ENCODE data around the gene PSMC3IP. TPM values are rescaled to one million over a fixed set of nuclear protein-coding genes. Genes with fewer than 3 reads are reported as not detected.

PSMC3IP gene
- total RNA-seq, 1 experiment from 2014 or later: 25.2 TPM

- intact Hi-C loops (cut with micrococcal nuclease; ENCODE audit: unreplicated experiment): no loop called here
- no TSS peak for BruUV-seq (replicated peaks)
- CTCF ChIA-PET: no interaction called here
- Mint-ChIP-seq H3K4me1 (ENCODE audit: low read depth, unreplicated experiment) (peaks cover 3% of the 10 kb centered on the region), H3K27ac (ENCODE audit: unreplicated experiment) (no peak overlapping the region), H3K4me3 (ENCODE audit: unreplicated experiment) (no peak overlapping the region), H3K9me3 (ENCODE audit: unreplicated experiment) (no peaks in the 10 kb centered on the region), H3K36me3 (ENCODE audit: insufficient read depth, unreplicated experiment) (peaks cover 76% of the 10 kb centered on the region), H3K27me3 (ENCODE audit: insufficient read depth, unreplicated experiment) (no peaks in the 10 kb centered on the region)
- TF ChIP-seq CTCF (IDR thresholded peaks at IDR 0.05; ENCODE audit: insufficient read depth in 1 of 2, low read depth in 1 of 2, low read length in 1 of 2, severe bottlenecking in 1 of 2, unreplicated experiment in 1 of 2): no peak
- Histone ChIP-seq H3K9me3 (no peaks in the 10 kb centered on the region), H3K27me3 (replicated peaks; ENCODE audit: control insufficient read depth, insufficient read depth, low read length) (no peaks in the 10 kb centered on the region), H3K36me3 (ENCODE audit: control insufficient read depth, insufficient read depth, low read length) (peaks cover 2% of the 10 kb centered on the region), H3K4me3 (ENCODE audit: low read depth, low read length) (no peak overlapping the region), H3K4me1 (peaks cover 4% of the 10 kb centered on the region)
- POLR2A ChIA-PET: no interaction called here
- DNase-seq: no peak
Measured at GRCh38 chr17:42581744-42582270, 4.3 kb upstream of the PSMC3IP start.

DNA sequence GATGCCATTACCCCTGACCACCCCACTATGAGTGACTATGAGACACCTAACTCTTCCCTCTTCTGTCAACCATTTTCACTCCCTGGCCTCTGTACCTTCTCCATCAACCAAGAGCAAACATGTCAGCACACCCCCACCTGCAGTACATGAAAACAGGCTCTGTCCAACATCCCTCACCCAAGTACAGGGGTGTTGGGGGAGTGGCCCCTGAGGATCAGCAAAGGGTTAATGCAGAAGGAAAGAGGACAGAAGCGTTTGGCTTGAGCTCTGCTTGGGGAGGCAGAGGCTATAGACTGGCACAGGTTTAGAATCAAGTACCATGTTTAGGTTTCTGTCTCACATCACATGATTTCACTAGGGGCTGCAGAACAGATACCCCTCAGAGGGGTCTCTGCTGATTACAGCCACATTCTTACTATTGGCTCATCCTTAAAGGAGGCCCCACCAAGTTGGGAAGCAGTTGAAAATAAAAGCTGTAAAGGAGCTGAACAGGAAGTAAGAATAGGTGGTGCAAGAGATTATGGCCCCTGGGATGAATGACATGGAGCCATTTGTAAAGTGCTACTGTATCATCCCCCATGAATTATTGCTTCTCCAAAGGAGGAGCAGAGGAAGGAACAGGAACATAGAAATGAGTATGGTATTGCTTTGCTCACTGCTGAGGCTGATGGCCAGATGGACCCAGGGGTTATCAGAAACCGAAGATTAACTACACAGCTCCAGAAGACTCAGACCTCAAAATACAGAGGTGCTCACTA lies 2.4 kb upstream of the PSMC3IP start:
- ChIA-PET CTCF (no interaction called here), POLR2A (interaction anchor here (1.3 kb wide), 1 partner anchor 30 kb away, joined by 6 read pairs; the partner anchor contains the start of gene TUBG1)
- H3K27me3 Mint-ChIP-seq (ENCODE audit: insufficient read depth, unreplicated experiment): no peaks in the 10 kb centered on the region
- peak overlapping the region; percentile 15 for H3K4me3 Mint-ChIP-seq (ENCODE audit: unreplicated experiment)
- no peaks in the 10 kb centered on the region for H3K9me3 ChIP-seq
- no peaks in the 10 kb centered on the region for H3K9me3 Mint-ChIP-seq (ENCODE audit: unreplicated experiment)
- peaks cover 16% of the 10 kb centered on the region for H3K4me1 Mint-ChIP-seq (ENCODE audit: low read depth, unreplicated experiment)
- no peak for DNase-seq
- no TSS peak for BruUV-seq (replicated peaks)
- no peak overlapping the region for H3K4me3 ChIP-seq (ENCODE audit: low read depth, low read length)
- H3K36me3 ChIP-seq (ENCODE audit: control insufficient read depth, insufficient read depth, low read length): no peaks in the 10 kb centered on the region; the same call in none of the 2 replicates
- peaks cover 4% of the 10 kb centered on the region for H3K4me1 ChIP-seq
- no peak for TF ChIP-seq CTCF (IDR thresholded peaks at IDR 0.05; ENCODE audit: insufficient read depth in 1 of 2, low read depth in 1 of 2, low read length in 1 of 2, severe bottlenecking in 1 of 2, unreplicated experiment in 1 of 2)
- H3K27me3 ChIP-seq (replicated peaks; ENCODE audit: control insufficient read depth, insufficient read depth, low read length): no peaks in the 10 kb centered on the region
- peaks cover 76% of the 10 kb centered on the region for H3K36me3 Mint-ChIP-seq (ENCODE audit: insufficient read depth, unreplicated experiment)
- intact Hi-C loops (cut with micrococcal nuclease; ENCODE audit: unreplicated experiment): loop anchor here (2.0 to 10.0 kb wide), 4 partner anchors 29 to 245 kb away; partner anchors contain the start of genes BECN1, RAMP2, RETREG3 and TUBG1
- H3K27ac Mint-ChIP-seq (ENCODE audit: unreplicated experiment): no peak overlapping the region

DNA sequence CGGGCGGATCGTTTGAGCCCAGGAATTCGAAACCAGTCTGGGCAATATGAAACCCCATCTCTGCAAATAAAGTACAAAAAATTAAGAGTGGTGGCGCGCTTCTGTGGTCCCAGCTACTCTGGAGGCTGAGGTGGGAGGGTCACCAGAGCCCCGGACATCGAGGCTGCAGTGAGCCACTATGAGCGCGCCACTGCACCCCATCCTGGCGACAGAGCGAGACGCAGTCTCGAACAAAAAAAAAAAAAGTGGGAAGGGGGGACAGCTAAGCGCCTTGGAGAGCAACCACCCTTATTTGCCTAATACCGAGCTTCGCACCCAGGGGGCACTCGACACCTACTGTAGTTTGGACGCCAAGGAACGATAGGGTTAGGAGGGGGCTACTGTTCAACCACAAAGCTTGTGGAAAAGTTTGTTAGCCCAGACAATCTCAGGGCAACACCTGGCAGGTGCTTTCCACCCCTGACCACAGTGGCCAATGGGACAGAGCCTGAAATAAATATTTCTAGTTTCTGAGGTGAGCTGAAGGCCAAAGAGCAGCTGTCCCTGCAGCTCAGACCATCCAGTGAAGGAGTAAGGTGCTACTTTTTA lies 847 bp upstream of the PSMC3IP start:
- Mint-ChIP-seq H3K4me3 (ENCODE audit: unreplicated experiment) (peak overlapping the region; percentile 80), H3K4me1 (ENCODE audit: low read depth, unreplicated experiment) (peaks cover 20% of the 10 kb centered on the region), H3K27me3 (ENCODE audit: insufficient read depth, unreplicated experiment) (no peaks in the 10 kb centered on the region), H3K27ac (ENCODE audit: unreplicated experiment) (peak overlapping the region; percentile 84), H3K9me3 (ENCODE audit: unreplicated experiment) (no peaks in the 10 kb centered on the region), H3K36me3 (ENCODE audit: insufficient read depth, unreplicated experiment) (peaks cover 72% of the 10 kb centered on the region)
- BruUV-seq (replicated peaks): no TSS peak
- Histone ChIP-seq H3K4me1 (peaks cover 4% of the 10 kb centered on the region), H3K36me3 (ENCODE audit: control insufficient read depth, insufficient read depth, low read length) (peaks cover under 1% of the 10 kb centered on the region), H3K9me3 (no peaks in the 10 kb centered on the region), H3K27me3 (replicated peaks; ENCODE audit: control insufficient read depth, insufficient read depth, low read length) (no peaks in the 10 kb centered on the region), H3K4me3 (ENCODE audit: low read depth, low read length) (peak overlapping the region; percentile 82)
- intact Hi-C loops (cut with micrococcal nuclease; ENCODE audit: unreplicated experiment): loop anchor here (1.0 to 10.0 kb wide), 5 partner anchors 30 to 246 kb away; partner anchors contain the start of genes BECN1, RAMP2, RETREG3 and TUBG1
- CTCF ChIA-PET: interaction anchor here (0.6 to 2.9 kb wide), 45 partner anchors 8 to 1983 kb away, joined by 3 to 38 read pairs (median 4); partner anchors contain the start of genes BECN1, CAVIN1, CNTD1 and COA3
- TF ChIP-seq CTCF (IDR thresholded peaks at IDR 0.05; ENCODE audit: insufficient read depth in 1 of 2, low read depth in 1 of 2, low read length in 1 of 2, severe bottlenecking in 1 of 2, unreplicated experiment in 1 of 2): peak; percentile 79 to 84
- POLR2A ChIA-PET: interaction anchor here (0.5 to 2.4 kb wide), 9 partner anchors 30 to 536 kb away, joined by 3 to 26 read pairs (median 4); partner anchors contain the start of genes BECN1, COA3, NAGLU and PLEKHH3
- DNase-seq: peak; percentile 90 to 93
